ENCODE measurements around the gene MTRF1L.

GRCh38 chr6:153024709-153025017 is 22.2 kb upstream of the MTRF1L start:
- TF ChIP-seq CTCF (IDR thresholded peaks at IDR 0.05; ENCODE audit: low read depth, low read length): no peak
- no peak for TF ChIP-seq EZH2phosphoT487 (IDR thresholded peaks at IDR 0.05; ENCODE audit: low read depth)

Data from OCI-LY3 (cell line).